Right atrium auricular region (tissue), 2 donors: ENCODE measurements around the gene AR. TPM values are rescaled to one million over a fixed set of nuclear protein-coding genes. Genes with fewer than 3 reads are reported as not detected.
"Not testable (repeated sequence)": the region's sequence is repeated elsewhere in the genome, so short reads cannot be mapped to it uniquely, and the experiment has no call there.

Experiments
- DNase-seq: peaks from one replicate; pipeline ENCODE4 v3.0.0-alpha.2; 2019; ENCODE audit warnings: low spot score
- H3K27ac ChIP-seq, 2 donors: fragments of 200-600 bp; sonication (generic); 1 replicate in 1 of 2; 2 replicates in 1 of 2; pipeline ENCODE4 v1.5.1; 2016 to 2019
- H3K27me3 ChIP-seq, 2 donors: fragments of 200-600 bp; sonication (generic); one replicate each; pipeline versions ENCODE4 v1.5.1 to v1.6.0; 2017 to 2019
- H3K36me3 ChIP-seq: fragments of 200-600 bp; sonication (generic); one replicate; pipeline ENCODE4 v1.5.1; 2016
- H3K4me1 ChIP-seq, 2 donors: fragments of 200-600 bp; sonication (generic); one replicate each; pipeline versions ENCODE4 v1.5.1 to v1.6.0; 2017 to 2019
- H3K4me3 ChIP-seq, 2 donors: fragments of 200-600 bp; sonication (generic); 1 replicate in 1 of 2; 2 replicates in 1 of 2; pipeline ENCODE4 v1.5.1; 2017 to 2019; ENCODE audit warnings: mild to moderate bottlenecking in 1 of 2, moderate library complexity in 1 of 2
- H3K9me3 ChIP-seq, 2 donors: fragments of 200-600 bp; sonication (generic); one replicate each; pipeline ENCODE4 v1.5.1; 2019
- CTCF ChIP-seq, 2 donors: fragments of 200-600 bp; sonication (generic); IDR thresholded peaks; one replicate each; pipeline ENCODE4 v1.5.1; 2019; ENCODE audit warnings: antibody characterized with exemption in 2 of 2
- total RNA-seq, 2 donors: library from RNA; depleted of rRNA; stranded (reverse); fragments of >200 nt; gene quantifications; one replicate each; pipeline ENCODE4 v1.1.0, GENCODE V29; 2016

AR gene
- total RNA-seq, 2 donors from 2014 or later: 7.9 to 9.1 TPM

DNA sequence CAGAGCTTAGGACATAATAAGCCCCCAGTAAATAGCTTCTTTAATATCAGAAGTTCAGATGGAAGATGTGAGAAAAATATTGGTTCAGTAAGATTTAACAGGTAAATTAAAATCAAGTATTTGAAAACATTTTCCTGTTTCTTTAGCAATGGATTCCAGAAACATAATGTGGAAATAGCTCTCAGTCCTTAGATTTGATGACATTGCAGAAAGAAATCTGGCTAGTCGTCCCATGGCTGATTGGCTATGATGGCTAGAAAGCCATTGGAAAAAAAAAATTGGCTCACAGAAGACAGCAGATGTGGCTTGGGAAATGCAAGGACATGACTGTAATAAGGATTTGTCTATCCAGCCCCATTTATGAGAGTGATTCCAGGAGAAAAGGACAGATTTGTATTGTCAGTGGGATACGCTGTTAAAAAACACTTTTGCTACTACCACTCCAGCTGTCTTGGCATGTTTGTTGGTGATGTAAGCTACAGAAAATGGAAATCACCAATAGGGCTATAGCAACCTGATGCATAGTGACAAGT is 78.3 kb downstream of the AR start:
- H3K4me1 ChIP-seq: no peaks in the 10 kb centered on the region
- peaks cover 0 to 14% of the 10 kb centered on the region in 2 donors for H3K9me3 ChIP-seq
- H3K27me3 ChIP-seq: no peaks in the 10 kb centered on the region
- no peak for TF ChIP-seq CTCF (IDR thresholded peaks at IDR 0.05)
- no peak for DNase-seq
- H3K36me3 ChIP-seq: no peaks in the 10 kb centered on the region
- no peak overlapping the region for H3K27ac ChIP-seq
- no peak overlapping the region for H3K4me3 ChIP-seq

DNA sequence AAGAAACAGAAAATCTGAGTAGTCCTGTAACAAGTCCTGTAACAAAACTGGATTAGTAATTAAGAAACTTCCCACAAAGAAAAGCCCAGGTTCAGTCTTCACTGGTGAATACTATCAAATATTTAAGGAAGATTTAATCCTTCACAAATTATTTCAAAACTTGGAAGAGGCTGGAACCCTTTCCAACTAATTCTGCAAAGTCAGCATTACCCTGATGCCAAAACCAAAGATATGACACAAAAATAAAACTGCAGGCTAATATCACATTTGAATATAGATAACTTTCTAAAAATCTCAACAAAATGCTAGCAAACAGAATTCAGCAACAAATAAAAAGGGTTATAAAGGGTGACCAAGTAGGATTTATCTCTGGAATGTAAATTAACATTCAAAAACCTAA is 80.5 kb downstream of the AR start:
- TF ChIP-seq CTCF (IDR thresholded peaks at IDR 0.05): no peak

GRCh38 chrX:67635424-67635823 is 91.6 kb downstream of the AR start:
- no peak overlapping the region for H3K4me3 ChIP-seq
- no peak overlapping the region for H3K27ac ChIP-seq
- no peak for DNase-seq
- H3K27me3 ChIP-seq: no peaks in the 10 kb centered on the region
- no peaks in the 10 kb centered on the region for H3K9me3 ChIP-seq
- no peaks in the 10 kb centered on the region for H3K4me1 ChIP-seq
- no peak for TF ChIP-seq CTCF (IDR thresholded peaks at IDR 0.05)
- H3K36me3 ChIP-seq: no peaks in the 10 kb centered on the region

More for the DNA sequence above, 80.5 kb downstream of the AR start:
- Histone ChIP-seq H3K4me3 (no peak overlapping the region), H3K9me3 (peaks cover 0 to 21% of the 10 kb centered on the region in 2 donors), H3K4me1 (no peaks in the 10 kb centered on the region), H3K27me3 (no peaks in the 10 kb centered on the region), H3K36me3 (no peaks in the 10 kb centered on the region), H3K27ac (no peak overlapping the region)
- no peak for DNase-seq

DNA sequence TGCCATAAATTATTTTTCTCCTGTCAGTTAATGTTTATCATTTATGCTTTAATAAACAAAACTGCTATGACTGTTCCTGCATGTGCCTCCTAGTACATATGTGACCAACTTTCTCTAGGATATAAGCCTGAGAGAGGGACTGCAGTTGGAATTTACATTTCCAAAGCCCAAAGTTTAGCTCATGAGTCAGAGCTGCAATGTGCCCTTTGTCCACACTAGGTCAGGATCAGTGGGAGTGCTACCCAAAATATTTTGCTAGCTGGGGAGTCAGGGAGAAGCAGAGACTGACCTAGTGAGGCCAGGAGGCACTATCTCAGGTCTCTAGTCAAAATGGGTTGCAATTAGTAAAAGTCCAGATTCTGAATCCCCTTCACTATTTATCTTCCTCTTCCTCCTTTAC is 92.7 kb downstream of the AR start:
- Histone ChIP-seq H3K4me1 (no peaks in the 10 kb centered on the region), H3K4me3 (no peak overlapping the region), H3K27me3 (no peaks in the 10 kb centered on the region), H3K36me3 (no peaks in the 10 kb centered on the region), H3K27ac (no peak overlapping the region), H3K9me3 (no peaks in the 10 kb centered on the region)
- DNase-seq: no peak
- no peak for TF ChIP-seq CTCF (IDR thresholded peaks at IDR 0.05)

DNA sequence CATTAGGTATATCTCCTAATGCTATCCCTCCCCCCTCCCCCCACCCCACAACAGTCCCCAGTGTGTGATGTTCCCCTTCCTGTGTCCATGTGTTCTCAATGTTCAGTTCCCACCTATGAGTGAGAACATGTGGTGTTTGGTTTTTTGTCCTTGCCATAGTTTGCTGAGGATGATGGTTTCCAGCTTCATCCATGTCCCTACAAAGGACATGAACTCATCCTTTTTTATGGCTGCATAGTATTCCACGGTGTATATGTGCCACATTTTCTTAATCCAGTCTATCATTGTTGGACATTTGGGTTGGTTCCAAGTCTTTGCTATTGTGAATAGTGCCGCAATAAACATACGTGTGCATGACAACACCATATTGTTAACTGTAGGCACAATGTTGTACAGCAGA is 93.5 kb downstream of the AR start:
- H3K9me3 ChIP-seq, H3K4me1 ChIP-seq, DNase-seq, H3K4me3 ChIP-seq, H3K36me3 ChIP-seq, H3K27me3 ChIP-seq, H3K27ac ChIP-seq: not testable (repeated sequence)

DNA sequence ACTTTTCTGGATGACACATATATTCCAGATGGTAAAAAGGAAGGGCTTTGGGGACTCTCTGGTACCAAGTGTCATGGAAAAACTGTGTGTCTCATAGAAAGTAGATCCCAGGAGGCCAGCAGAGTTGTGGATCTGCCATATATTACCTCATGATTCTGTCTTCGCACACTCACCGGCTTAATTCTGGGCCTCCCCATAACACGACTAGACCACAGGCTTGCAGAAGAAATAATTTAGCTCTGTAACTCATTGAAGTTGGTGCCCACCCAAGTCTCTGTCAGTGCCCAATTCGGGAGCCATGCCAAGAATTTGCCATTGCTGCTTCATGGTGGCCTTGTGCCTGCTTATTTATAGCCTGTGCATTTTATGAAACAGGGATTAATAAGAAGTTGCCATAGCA is 104.5 kb downstream of the AR start:
- Histone ChIP-seq H3K4me3 (no peak overlapping the region), H3K4me1 (no peaks in the 10 kb centered on the region), H3K27ac (no peak overlapping the region), H3K36me3 (no peaks in the 10 kb centered on the region), H3K9me3 (no peaks in the 10 kb centered on the region), H3K27me3 (no peaks in the 10 kb centered on the region)
- no peak for DNase-seq
- no peak for TF ChIP-seq CTCF (IDR thresholded peaks at IDR 0.05)
